NT2/D1 (cell line): ENCODE measurements around the gene B4GALT1.

ENCODE experiments used
- SUZ12 ChIP-seq: IDR thresholded peaks from 2 replicates; pipeline ENCODE4 v1.6.1; 2011; ENCODE audit not compliant: insufficient read length, insufficient read depth; ENCODE audit errors: extremely low read depth
- YY1 ChIP-seq: IDR thresholded peaks from 2 replicates; pipeline ENCODE4 v1.6.1; 2011; ENCODE audit not compliant: insufficient read length, insufficient read depth
- ZNF274 ChIP-seq: IDR thresholded peaks from 2 replicates; pipeline ENCODE4 v1.6.1; 2011; ENCODE audit warnings: mild to moderate bottlenecking, low read depth, low read length

- no peak for TF ChIP-seq YY1
- no peak for TF ChIP-seq SUZ12
- TF ChIP-seq ZNF274: no peak
Observed at GRCh38 chr9:33068991-33069390, 98.1 kb downstream of the B4GALT1 start.
